GM19455 (cell line): ENCODE results near the gene BTBD16.

Experiments
- ATAC-seq: cut with Tn5 transposase; IDR thresholded peaks from one replicate; pipeline ENCODE4 v1.9.1; 2021; ENCODE audit not compliant: unreplicated experiment

BTBD16 gene

DNA sequence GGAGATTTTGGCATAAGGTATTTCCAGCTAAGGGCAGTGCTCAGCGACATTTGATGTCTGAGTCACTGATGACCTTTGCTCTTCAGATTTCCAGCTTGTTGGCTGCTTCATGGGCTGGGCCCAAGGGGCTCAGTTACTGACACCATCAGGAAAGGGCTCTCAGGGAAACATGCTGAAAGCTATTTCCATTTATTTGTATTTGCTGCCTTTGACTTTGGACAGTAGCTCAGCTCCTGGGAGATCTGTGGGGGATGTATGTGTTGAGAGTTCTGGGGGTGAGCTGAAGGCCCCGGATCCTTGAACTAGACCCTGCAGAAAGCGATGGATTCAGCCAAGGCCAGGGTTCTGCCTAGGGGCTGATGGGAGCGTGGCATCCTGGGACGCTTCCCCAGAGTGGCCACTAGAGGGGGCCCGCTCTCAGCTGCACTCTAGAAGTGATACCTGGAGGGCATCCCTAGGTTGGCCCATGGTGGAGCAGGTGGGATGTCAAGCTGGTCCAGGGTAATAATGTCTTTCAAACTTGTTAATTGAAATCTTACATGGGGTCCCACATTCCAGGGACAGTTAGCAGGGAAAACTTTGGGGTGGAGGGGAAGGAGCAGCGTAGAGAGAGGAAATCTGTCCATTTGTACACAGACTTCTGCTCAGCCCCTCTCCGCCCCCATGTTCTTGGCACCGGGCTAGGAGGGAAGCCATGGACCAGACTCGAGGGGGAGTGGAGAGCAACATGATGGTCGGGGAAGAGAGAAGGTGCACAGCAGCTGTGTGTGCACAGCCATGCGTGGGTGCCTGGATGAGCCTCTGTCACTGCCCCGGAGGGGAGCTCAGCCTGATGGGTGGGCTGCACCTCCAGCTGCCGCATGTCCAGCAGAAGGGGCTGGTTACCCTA, 3.0 kb upstream of the BTBD16 start:
- ATAC-seq: no peak

DNA sequence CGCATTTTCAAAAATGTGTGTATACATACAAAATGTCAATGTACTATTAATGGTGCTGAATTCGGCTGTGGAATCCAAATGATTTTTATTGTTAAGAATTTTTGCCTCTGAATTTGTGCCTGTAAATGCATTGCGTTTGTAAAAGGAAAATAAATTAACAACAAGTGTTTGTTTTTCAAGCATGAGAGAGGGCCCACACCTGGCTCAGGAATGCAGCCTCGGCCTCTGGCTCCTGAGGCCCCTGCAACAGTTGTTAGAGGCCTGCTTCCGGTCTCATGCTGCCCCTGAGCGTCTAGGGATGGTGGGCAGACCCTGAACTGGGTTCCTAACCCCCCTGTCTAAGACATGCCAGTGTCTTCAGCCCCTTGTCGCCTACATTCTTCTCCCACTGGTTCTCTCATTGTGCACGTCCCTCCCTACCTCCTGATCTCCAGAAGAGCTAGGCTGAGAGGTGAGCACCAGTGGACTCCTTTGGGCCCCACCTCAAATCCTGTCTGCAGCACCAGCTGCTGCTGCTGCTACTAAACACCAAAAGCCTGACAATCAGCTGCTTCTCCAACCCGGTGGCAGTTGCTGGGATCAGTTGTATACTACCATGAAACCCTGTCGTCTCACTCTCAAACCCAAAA, 1.9 kb upstream of the BTBD16 start:
- no peak for ATAC-seq

DNA sequence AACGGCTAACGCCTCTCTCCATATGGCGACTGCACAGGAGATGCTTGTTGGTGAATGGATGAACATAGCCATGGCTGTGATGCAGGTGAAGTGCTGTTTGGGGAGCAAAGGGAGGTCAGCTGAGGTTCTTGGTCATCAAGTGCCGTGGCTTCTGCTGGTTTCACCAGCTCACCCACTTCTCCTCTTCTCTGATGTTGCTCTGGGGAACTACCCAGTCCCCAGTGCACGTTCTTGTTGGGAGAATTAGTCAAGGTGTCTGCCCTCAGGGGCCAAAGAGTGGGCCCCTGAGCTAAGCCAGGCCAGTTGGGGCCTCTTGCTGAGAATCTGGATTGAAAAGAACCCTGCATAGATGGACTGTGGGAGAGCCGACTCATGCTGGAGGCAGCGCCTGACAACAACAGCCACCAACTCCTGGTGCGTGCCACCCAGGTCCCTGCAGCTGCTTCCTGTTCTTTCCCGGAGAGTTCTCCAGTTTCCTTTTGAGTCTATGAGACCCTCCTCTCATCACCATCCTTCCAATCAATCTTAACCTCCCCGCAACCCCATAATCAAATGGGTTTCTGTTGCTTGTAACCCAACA, 3.0 kb downstream of the BTBD16 start:
- ATAC-seq: no peak

DNA sequence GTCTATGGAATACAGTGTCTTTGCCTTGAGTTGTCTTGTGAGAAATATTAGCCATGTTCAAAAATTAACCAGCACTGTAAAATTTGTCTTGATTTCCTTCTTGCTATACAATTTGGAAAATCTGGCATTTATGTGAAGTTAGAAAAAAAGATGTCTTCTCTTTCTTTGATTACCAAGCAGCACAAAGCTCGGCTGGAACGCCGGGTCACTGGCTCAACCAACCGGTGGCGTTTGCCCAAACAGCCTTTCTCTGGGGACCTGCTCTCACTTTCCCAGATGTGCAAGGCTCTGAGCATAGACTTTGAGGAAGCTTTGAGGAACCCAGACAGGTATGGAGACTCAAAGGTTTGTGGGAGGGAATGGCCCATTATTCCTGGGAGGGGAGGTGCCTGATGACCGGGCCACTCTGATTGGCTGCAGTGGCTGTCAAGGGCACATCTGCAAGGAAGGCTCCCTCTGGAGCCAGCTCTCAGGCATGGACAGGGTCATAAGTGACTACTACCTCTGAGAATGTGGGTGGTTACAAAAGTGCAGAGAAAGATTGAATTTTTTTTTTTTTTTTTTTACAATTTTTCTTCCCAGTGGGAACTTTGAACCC, 5.6 kb downstream of the BTBD16 start:
- no peak for ATAC-seq

DNA sequence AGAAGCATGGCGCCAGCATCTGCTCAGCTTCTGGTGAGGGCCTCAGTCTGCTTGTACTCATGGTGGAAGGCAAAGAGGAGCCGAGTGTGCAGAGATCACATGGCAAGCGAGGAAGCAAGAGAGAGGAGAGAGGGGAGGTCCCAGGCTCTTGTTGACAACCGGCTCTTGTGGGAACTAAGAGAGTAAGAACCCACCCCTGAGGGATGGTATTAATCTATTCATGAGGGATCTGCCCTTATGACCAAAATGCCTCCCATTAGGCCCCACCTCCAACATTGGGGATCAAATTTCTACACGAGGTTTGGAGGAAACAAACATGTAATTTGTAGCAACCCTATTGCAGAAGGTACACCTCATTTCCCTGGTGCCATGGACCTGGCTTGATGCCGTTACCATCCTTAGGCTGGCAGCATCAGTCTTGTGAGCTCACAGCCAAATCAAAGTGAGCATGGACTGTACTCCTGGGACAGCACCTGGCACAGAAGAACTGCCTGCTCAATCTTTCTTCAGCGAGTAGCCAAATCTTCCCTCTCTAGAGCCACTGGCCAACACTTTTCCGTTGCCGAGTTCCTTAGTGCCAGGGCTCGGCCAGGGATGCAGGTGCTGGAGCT, 6.5 kb downstream of the BTBD16 start:
- no peak for ATAC-seq

DNA sequence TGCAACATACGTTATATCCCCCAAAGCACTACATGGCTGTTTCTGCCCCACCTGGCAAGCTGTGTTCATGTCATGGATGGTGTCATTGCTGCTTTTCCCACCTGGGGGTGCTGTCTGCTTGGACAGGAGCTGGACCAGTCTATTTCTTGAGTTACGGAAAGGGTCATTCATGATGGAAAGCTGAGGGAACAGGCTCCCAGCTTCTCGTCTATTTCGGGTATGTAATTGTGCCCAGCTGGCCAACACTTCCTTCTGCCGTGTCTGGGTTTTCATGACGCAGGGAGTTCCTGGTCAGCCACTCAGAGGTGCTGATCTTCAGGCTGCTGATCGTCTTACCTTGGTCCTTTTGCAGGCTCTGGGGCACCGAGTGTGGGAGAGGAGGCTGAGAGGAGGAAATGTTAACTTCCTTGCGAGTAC, 8.6 kb downstream of the BTBD16 start:
- no peak for ATAC-seq

DNA sequence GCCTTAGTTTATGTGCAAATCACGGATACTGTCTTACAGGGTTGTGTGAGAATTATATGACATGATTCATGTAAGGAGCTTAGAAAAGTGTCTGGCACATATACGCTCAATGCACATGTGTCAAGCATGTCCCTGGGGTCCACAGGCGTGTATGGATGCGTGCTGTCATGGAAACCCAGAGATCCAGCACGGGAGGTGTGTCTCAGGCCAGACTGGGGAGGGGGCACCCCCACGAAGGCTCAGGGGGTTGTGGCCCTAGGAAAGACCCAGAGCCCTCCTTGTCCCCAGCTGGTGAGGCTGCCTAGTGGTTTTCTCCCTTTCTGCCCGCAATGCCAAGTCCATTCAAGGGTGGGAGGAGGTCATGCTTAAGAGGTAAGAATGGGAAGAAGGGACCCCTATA, 9.1 kb downstream of the BTBD16 start:
- ATAC-seq: no peak

DNA sequence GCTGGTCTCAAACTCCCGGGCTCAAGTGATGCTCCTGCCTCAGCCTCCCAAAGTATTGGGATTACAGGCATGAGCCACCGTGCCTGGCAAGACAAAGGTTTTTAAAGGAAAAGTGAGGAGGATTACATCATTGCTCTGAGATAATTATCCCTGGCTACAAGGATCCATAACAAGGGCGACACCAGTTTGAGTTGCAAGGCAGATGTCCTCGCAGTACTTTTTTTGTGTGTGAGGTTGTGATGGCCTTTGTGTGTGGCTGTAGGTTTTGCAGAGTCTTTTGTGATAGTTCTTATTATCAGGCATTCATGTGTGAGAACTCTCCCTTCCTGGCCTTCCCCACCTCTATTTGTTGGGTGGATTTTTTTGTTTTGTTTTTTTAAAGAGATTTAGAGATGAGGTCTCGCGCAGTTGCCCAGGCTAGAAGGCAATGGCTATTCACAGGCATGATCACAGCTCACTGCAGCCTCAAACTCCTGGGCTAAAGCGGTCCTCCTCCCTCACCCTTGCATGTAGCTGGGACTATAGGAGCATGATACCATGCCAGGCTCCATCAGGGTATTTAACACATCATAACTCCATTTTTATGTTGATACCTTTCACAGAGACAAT, 10.0 kb downstream of the BTBD16 start:
- no peak for ATAC-seq

DNA sequence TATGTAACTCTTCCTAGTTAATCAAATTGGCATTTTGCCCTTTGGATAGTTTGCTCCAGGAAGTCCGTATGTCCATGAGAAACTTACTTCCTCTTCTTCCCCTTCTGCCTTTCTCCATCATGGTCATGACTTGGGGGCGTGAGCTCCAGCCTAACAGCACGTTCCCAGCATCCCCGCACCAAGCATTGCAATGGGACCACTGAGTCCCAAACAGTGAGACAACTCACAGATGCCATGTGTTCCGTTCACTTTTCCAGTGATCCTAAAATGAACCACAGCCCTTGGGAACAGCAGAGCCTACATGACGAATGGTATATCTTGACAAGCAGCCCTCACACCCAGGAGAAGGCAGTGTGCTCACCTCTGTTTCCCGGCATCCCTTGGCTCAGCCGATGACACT, 10.7 kb downstream of the BTBD16 start:
- ATAC-seq: no peak

DNA sequence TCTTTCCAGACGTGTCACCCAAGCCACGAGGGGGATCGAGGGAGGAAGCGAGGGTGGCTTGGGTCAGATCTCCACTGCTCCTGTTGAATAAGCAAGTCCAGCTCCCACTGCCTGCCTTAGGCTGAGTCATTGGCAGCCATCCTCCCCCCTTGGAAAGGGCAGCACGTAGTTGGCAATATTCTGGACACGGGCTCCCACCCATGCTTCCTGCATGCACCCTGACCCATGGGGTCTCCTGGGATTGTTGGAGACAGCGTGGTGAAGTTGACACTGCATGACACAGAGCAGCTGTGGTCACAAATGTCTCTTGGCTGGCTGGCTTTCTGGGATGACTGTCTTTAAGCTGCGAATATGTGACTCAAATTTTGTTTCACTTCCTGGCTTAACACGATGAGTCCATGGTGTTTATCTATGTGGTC, 11.2 kb downstream of the BTBD16 start:
- ATAC-seq: no peak

DNA sequence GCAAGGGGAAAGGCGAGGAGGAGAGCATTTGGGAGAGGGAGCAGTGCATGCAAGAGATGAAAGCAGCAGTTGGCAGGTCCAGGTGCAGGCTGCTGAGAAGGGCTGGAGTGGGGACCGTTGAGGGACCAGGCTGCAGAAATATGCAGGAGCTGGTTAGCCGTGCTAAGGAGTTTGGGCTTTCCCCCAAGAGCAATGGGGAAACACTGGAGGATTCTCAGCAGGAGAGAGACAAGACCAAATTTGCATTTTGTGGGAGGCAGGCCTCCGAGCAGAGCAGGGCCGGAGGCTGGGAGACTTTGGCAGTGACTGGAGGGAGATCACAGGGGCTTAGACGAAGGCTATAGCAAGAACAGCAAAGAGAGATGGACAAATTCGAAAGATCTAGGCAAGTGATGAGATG, 11.8 kb downstream of the BTBD16 start:
- no peak for ATAC-seq

DNA sequence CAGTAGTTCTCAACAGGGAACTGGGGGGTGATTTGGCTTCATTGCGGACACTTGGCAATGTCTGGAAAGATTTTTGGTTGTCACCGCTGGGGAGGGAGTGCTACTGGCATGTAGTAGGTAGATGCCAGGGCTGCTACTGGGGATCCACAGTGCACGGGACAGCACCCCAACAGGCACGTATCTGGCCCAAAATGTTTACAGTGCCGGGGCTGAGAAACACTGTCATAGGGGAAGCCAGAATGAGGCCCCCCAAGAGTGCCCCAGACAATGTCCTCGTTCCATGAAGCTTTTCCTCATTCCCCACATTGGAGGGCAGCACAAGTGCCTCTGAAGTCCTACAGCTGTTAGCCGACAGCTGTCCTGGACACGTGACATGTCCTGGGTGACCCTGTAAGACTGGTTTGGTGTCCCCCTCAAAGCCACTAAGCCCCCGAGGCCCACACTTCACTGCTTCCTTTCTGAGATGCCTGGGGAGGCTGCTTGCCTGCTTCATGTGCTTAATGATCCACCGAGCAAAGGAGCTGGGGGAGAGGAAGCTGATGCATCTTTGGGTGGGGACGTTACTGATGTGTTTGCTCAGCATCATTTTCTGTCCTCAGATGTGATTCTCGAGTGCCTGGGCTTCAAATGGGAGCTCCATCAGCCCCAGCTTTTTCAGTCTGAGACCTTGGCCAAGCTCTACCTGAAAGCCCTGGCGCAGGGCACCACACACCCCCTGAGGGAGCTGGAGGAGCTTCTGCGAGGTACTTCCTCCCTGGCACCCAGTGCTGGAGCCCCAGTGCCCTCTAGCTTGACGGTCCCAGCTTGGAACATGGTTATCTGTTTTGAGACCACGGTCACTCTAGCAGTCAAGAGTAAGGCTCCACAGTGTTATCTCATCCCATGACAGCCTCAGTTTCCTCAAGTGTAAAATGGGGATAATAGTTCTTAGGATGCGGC, 14.7 kb downstream of the BTBD16 start:
- ATAC-seq: no peak

DNA sequence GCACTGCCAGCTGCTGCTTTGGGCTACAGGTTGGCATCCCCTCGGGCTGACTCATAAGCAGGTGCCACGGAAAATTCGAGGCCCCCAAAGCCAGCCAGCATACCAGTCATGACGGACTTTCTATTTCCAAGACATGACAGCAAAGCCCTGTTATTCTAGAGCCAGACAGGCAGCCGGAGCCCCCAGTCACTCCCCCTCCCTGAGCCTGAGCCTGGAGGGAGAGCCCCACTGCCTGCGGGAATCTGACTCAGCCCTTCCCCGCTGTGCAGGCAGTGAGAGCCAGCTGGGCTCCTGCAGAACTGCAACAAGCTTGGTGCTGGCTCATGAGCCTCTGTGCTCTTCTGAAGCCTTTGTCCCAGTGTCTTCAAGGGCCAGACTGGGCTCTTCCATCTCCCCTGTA, 15.8 kb downstream of the BTBD16 start:
- ATAC-seq: no peak

DNA sequence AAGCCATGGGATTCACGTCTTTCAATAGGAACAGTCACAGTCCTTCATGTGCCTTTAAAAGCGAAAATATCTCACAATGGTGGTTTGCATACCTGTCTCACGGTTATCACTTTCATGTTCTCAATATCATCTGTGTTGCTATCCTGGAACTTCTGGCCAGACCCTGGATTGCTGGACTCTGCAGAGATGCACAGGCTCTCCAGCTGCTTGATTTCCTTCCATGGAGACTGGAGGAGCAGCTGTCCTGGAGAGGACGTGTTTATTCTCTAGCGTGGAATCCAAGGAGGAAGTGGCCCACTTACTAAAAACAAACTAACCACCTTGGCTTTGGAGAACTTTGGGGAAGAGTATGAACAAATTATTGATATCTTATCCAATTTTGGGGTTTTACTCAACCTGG, 16.5 kb downstream of the BTBD16 start:
- ATAC-seq: no peak

DNA sequence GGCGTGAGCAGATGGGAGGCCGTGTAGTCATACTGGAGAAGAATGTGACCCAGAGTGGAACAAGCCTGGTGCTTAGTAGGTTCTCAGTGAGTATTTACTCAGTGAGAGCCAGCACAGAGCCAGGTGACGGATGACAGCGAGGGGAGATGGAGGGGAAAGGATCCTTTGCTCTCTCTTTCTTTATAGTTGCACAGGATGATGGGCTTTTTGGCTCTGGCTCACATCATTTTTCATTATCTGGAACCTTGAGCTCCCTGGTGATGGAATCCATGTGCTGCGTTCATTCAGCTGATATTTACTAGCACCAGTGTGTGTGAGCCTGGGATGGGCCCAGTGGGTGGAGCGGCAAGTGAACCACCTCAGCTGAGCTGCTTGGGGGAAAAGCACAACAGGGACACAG, 17.2 kb downstream of the BTBD16 start:
- no peak for ATAC-seq

DNA sequence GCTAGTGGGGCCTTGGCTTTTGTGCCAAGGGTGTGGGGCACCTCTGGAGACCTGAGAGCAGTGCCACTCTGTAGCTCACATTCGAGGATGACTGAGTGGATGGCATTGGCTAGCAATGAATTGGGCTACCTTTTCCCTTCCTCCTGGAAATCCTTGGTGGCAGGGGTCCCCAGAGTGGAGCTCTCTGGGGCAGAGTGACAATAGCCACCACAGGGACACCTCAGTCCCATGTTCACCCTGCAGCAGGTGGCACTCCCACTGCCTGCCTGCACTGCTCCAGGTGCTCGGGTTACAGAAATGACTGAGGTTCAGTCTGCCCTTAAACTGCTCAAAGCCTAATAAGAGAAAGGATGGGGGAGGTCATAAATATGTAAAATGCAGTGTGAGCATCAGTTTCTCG, 17.8 kb downstream of the BTBD16 start:
- no peak for ATAC-seq

DNA sequence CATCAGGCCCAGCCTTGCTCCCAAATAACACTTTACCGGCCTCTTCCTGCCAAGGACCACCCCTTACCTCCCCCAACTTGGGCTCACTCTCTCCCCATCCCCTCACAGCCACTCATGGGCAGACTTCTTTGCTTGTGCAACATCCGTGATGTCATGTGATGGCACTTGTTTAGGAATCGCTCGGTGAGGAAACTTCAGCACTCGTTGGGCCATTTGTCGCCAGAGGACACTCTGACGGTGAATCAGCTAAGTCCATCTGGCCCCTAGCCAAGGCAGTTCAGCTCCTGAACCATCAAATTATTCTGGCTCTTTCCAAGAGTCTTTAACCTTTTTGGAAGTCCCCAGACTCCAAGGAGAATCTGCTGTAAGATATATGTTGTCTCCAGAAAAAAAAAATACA, 19.2 kb downstream of the BTBD16 start:
- no peak for ATAC-seq

DNA sequence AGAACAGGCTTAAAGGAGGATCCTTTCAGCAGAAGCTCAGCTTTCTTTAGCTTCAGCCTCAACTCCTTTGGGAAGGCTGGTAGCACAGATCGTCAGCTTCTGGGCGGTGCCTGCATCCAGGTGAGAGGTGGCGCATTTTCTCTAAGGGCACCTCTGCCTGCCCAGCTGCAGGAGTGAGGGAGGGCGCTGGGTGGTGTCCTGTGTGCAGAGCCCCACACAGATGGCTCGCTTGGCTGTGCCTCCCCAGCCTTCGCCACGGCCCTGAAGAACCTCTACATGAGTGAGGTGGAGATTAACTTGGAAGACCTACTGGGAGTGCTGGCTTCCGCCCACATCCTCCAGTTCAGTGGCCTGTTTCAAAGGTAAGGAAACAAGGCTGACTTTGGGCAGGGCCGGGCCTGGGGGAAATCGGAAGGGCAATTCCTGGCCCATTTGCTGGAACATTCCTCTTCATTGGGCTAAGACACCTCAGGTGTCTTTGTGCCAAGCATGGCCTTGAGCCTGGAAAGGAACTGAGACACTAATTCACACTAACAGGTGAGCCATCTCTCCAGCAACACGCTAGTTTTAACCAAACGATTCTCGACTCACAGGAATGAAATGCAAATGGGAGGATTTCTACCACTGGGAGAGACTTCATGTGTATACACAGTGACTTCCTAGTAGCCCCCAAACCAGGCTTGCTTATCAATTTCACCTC, 19.9 kb downstream of the BTBD16 start:
- no peak for ATAC-seq

DNA sequence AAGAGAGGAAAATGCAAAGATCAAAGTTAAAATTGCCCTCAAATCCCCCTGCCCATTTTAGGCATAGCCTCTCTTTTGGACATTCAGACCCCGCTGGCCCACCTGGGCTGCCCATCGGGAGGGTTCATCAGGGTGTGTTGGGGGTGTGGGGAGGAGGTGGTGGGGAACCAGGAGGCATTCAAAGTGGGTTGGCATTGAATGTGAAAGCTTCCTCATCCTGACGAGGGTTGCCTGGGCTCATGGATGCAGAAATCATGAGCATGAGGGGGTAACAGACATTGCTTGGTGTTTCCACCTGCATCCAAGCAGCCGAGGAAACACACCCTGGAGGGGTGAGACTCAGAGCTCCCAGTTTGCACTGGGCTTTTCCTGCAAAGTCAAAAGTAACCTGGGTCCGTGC, 20.6 kb downstream of the BTBD16 start:
- no peak for ATAC-seq
